Measurements from ENCODE around the gene ATP1A3. TPM values are rescaled to one million over a fixed set of nuclear protein-coding genes. Genes with fewer than 3 reads are reported as not detected.
A peak's percentile ranks its signal among the peaks of the same experiment; 100 is the strongest.

ATP1A3 gene
- total and polyA plus RNA-seq, 2 of the 13 experiments (the other 11 are each of a cell fraction or from before 2014, with no cell fraction given): 0.01 to 0.04 TPM

DNA sequence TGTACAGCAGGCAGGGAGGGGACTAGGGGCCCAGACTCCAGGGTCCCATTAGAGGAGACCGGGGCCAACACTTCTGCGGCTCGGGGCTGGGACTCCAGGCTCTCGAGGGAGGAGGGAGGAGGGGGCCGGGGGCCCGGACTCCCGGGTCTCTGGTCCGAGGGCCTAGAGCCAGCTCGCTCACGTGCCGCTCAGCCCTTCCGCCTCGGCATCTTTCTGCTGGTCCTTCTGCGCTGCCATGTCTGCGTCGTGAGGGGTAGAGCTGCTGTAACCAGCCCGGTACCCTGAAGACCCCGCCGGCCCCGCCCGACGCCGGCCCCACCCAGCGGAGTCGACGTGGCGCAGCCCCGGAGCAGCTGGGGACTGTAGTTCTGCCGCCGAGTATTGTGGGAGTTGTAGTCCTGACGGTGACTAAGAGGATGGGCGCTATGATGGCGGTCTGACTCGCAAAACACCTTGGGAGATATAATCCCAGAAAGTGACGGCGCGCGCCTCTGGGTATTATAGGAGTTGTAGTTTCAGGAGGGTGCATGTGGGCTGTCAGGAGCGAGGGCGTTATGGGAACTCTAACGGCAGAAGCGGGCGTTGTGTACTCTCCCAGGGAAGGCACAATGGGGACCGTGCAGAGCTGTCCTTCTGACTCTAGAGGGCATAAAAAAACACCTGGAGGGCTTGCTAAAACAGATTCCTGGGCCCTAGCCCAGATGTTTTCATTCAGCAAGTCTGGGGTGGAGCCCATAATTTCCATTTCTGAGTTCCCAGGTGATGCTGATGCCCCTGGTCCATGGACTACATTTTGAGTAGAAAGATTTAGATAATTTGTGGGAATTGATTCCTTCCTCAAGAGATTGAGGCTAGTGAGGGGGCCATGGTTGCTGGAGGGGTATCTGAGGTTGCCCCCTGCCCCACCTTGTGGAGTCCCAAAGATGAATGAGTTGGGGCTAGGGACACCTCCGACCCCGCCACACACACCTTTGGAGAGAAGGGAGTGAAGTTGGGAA, 34.7 kb downstream of the ATP1A3 start, which contains the start of gene RABAC1 (continued):
- TF ChIP-seq, protein P1, sequence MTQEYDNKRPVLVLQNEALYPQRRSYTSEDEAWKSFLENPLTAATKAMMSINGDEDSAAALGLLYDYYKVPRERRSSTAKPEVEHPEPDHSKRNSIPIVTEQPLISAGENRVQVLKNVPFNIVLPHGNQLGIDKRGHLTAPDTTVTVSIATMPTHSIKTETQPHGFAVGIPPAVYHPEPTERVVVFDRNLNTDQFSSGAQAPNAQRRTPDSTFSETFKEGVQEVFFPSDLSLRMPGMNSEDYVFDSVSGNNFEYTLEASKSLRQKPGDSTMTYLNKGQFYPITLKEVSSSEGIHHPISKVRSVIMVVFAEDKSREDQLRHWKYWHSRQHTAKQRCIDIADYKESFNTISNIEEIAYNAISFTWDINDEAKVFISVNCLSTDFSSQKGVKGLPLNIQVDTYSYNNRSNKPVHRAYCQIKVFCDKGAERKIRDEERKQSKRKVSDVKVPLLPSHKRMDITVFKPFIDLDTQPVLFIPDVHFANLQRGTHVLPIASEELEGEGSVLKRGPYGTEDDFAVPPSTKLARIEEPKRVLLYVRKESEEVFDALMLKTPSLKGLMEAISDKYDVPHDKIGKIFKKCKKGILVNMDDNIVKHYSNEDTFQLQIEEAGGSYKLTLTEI (CRISPR knock-in tag; conservative IDR thresholded peaks at IDR 0.05): no peak
- TF ChIP-seq GATAD1 (CRISPR knock-in tag; IDR thresholded peaks at IDR 0.05): peak; percentile 75; the same call in 1 of the 2 replicates
- TF ChIP-seq, protein P2, sequence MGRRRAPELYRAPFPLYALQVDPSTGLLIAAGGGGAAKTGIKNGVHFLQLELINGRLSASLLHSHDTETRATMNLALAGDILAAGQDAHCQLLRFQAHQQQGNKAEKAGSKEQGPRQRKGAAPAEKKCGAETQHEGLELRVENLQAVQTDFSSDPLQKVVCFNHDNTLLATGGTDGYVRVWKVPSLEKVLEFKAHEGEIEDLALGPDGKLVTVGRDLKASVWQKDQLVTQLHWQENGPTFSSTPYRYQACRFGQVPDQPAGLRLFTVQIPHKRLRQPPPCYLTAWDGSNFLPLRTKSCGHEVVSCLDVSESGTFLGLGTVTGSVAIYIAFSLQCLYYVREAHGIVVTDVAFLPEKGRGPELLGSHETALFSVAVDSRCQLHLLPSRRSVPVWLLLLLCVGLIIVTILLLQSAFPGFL (CRISPR knock-in tag; IDR thresholded peaks at IDR 0.05): no peak
- no peak for TF ChIP-seq NR2F6 (IDR thresholded peaks at IDR 0.05)
- no peak for TF ChIP-seq NR2F6 (CRISPR knock-in tag; IDR thresholded peaks at IDR 0.05)
- TF ChIP-seq DNMT3B (CRISPR knock-in tag; conservative IDR thresholded peaks at IDR 0.05): no peak
- TF ChIP-seq EZH2 (conservative IDR thresholded peaks at IDR 0.05; ENCODE audit: low read depth, low read length): no peak
- peak; percentile 99 for TF ChIP-seq ZNF143 (CRISPR knock-in tag; IDR thresholded peaks at IDR 0.05)
- peak; percentile 71 for TF ChIP-seq KAT8 (CRISPR knock-in tag; IDR thresholded peaks at IDR 0.05)
- TF ChIP-seq, protein P3, sequence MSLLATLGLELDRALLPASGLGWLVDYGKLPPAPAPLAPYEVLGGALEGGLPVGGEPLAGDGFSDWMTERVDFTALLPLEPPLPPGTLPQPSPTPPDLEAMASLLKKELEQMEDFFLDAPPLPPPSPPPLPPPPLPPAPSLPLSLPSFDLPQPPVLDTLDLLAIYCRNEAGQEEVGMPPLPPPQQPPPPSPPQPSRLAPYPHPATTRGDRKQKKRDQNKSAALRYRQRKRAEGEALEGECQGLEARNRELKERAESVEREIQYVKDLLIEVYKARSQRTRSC (CRISPR knock-in tag; IDR thresholded peaks at IDR 0.05; ENCODE audit: low read depth): no peak
- TF ChIP-seq, protein P4, sequence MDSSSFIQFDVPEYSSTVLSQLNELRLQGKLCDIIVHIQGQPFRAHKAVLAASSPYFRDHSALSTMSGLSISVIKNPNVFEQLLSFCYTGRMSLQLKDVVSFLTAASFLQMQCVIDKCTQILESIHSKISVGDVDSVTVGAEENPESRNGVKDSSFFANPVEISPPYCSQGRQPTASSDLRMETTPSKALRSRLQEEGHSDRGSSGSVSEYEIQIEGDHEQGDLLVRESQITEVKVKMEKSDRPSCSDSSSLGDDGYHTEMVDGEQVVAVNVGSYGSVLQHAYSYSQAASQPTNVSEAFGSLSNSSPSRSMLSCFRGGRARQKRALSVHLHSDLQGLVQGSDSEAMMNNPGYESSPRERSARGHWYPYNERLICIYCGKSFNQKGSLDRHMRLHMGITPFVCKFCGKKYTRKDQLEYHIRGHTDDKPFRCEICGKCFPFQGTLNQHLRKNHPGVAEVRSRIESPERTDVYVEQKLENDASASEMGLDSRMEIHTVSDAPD (CRISPR knock-in tag; IDR thresholded peaks at IDR 0.05): no peak; the same call in 1 of the 2 replicates
- no peak for TF ChIP-seq HNF4G (IDR thresholded peaks at IDR 0.05; ENCODE audit: borderline replicate concordance, low read depth, low read length)
- TF ChIP-seq HNF4G (CRISPR knock-in tag; IDR thresholded peaks at IDR 0.05; ENCODE audit: borderline replicate concordance, low read depth): no peak
- no peak for TF ChIP-seq ZNF552 (CRISPR knock-in tag; IDR thresholded peaks at IDR 0.05; ENCODE audit: borderline replicate concordance)
- no peak for TF ChIP-seq ZNF775 (CRISPR knock-in tag; IDR thresholded peaks at IDR 0.05; ENCODE audit: borderline replicate concordance)
- TF ChIP-seq THYN1 (CRISPR knock-in tag; IDR thresholded peaks at IDR 0.05; ENCODE audit: borderline replicate concordance, low read depth): no peak
- TF ChIP-seq SRF (IDR thresholded peaks at IDR 0.05; ENCODE audit: low read depth, low read length): no peak; the same call in 1 of the 2 replicates
- TF ChIP-seq RXRB (CRISPR knock-in tag; IDR thresholded peaks at IDR 0.05; ENCODE audit: borderline replicate concordance): 0 out of 2 replicates have a peak, but pooled peaks have one; percentile 37
- TF ChIP-seq NBN (conservative IDR thresholded peaks at IDR 0.05): no peak
- TF ChIP-seq ATRX (CRISPR knock-in tag; IDR thresholded peaks at IDR 0.05; ENCODE audit: borderline replicate concordance): no peak
- 0 out of 2 replicates have a peak, but pooled peaks have one; percentile 4 for TF ChIP-seq GFI1 (CRISPR knock-in tag; IDR thresholded peaks at IDR 0.05; ENCODE audit: borderline replicate concordance)
- TF ChIP-seq, protein P5, sequence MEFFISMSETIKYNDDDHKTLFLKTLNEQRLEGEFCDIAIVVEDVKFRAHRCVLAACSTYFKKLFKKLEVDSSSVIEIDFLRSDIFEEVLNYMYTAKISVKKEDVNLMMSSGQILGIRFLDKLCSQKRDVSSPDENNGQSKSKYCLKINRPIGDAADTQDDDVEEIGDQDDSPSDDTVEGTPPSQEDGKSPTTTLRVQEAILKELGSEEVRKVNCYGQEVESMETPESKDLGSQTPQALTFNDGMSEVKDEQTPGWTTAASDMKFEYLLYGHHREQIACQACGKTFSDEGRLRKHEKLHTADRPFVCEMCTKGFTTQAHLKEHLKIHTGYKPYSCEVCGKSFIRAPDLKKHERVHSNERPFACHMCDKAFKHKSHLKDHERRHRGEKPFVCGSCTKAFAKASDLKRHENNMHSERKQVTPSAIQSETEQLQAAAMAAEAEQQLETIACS (CRISPR knock-in tag; IDR thresholded peaks at IDR 0.05): no peak
- TF ChIP-seq, protein P6, sequence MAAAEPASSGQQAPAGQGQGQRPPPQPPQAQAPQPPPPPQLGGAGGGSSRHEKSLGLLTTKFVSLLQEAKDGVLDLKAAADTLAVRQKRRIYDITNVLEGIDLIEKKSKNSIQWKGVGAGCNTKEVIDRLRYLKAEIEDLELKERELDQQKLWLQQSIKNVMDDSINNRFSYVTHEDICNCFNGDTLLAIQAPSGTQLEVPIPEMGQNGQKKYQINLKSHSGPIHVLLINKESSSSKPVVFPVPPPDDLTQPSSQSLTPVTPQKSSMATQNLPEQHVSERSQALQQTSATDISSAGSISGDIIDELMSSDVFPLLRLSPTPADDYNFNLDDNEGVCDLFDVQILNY (CRISPR knock-in tag; conservative IDR thresholded peaks at IDR 0.05): no peak

All from HepG2 (cell line).